ENCODE data around the gene FREM2. TPM values are rescaled to one million over a fixed set of nuclear protein-coding genes. Genes with fewer than 3 reads are reported as not detected.

The FREM2 gene
- total RNA-seq, 1 donor from 2014 or later, result 2.8 TPM

DNA sequence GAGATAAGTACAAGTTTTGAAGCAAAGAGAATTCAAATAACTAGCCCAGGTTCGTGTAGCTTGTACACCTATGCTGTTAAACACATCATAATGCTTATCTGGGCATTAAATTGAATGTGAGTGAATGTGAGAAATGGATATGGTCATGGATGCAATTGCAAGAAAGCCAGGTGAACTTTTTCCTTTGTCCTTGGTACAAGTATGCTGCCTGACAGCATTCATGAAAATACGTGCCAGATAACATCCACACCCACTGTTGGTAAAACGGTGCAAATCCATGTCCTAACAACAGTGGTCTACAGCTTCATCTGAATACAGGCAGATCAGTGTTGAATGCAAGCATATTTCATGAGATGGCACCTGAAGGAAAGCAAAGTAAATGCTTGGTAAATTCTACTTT is 181.5 kb downstream of the FREM2 start:
- Histone ChIP-seq H3K4me3 (ENCODE audit: insufficient read depth, low read depth, low read length) (no peak overlapping the region), H3K27ac (ENCODE audit: low read depth, low read length) (no peak overlapping the region), H3K36me3 (ENCODE audit: insufficient read depth, low read length) (no peaks in the 10 kb centered on the region), H4K20me1 (ENCODE audit: insufficient read depth, low read length) (no peaks in the 10 kb centered on the region), H3K4me2 (ENCODE audit: low read length) (no peak overlapping the region), H2AFZ (ENCODE audit: low read depth, low read length) (no peak overlapping the region), H3K27me3 (ENCODE audit: insufficient read depth, low read length) (no peaks in the 10 kb centered on the region), H3K79me2 (ENCODE audit: insufficient read depth, low read length) (no peaks in the 10 kb centered on the region), H3K9ac (ENCODE audit: low read length) (no peak overlapping the region), H3K9me3 (ENCODE audit: insufficient read depth, low read depth, low read length) (no peaks in the 10 kb centered on the region), H3K4me1 (ENCODE audit: insufficient read depth, low read length) (no peaks in the 10 kb centered on the region)
- Mint-ChIP-seq H3K27ac (ENCODE audit: unreplicated experiment) (no peak overlapping the region), H3K36me3 (ENCODE audit: low read depth, unreplicated experiment) (no peaks in the 10 kb centered on the region), H3K27me3 (ENCODE audit: low read depth, unreplicated experiment) (no peaks in the 10 kb centered on the region), H3K4me1 (ENCODE audit: low read depth, unreplicated experiment) (no peaks in the 10 kb centered on the region), H3K9me3 (ENCODE audit: unreplicated experiment) (no peaks in the 10 kb centered on the region), H3K4me3 (ENCODE audit: unreplicated experiment) (no peak overlapping the region)
- no peak for FAIRE-seq
- TF ChIP-seq EZH2 (IDR thresholded peaks at IDR 0.05; ENCODE audit: insufficient read depth, low read length), result no peak
- TF ChIP-seq, protein P1, sequence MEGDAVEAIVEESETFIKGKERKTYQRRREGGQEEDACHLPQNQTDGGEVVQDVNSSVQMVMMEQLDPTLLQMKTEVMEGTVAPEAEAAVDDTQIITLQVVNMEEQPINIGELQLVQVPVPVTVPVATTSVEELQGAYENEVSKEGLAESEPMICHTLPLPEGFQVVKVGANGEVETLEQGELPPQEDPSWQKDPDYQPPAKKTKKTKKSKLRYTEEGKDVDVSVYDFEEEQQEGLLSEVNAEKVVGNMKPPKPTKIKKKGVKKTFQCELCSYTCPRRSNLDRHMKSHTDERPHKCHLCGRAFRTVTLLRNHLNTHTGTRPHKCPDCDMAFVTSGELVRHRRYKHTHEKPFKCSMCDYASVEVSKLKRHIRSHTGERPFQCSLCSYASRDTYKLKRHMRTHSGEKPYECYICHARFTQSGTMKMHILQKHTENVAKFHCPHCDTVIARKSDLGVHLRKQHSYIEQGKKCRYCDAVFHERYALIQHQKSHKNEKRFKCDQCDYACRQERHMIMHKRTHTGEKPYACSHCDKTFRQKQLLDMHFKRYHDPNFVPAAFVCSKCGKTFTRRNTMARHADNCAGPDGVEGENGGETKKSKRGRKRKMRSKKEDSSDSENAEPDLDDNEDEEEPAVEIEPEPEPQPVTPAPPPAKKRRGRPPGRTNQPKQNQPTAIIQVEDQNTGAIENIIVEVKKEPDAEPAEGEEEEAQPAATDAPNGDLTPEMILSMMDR (IDR thresholded peaks at IDR 0.05; ENCODE audit: insufficient read depth, low read depth, low read length), result no peak
- DNase-seq (ENCODE audit: low read depth), result no peak

DNA sequence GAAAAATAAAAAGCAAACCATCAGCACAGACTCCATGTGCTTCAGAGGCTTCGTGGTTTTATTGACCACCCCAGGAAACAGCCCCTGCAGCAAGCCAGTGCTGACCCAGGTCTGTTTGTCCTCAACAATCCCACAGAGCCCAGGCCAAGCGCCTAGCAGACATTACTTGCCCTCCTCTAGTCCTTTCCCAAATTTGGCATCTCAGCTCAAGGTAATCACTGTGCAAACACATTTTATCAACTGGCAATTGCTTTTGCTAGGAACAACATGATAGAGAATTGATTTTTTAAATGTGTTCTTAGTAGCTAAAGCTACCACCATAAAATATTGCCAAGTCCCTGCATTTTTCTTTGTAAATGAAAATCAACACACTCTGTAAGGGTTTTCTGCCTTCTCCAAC is 182.0 kb downstream of the FREM2 start:
- Mint-ChIP-seq H3K27ac (ENCODE audit: unreplicated experiment) (no peak overlapping the region), H3K4me1 (ENCODE audit: low read depth, unreplicated experiment) (no peaks in the 10 kb centered on the region), H3K4me3 (ENCODE audit: unreplicated experiment) (no peak overlapping the region), H3K36me3 (ENCODE audit: low read depth, unreplicated experiment) (no peaks in the 10 kb centered on the region), H3K27me3 (ENCODE audit: low read depth, unreplicated experiment) (no peaks in the 10 kb centered on the region), H3K9me3 (ENCODE audit: unreplicated experiment) (no peaks in the 10 kb centered on the region)
- no peaks in the 10 kb centered on the region for H3K27me3 ChIP-seq (ENCODE audit: insufficient read depth, low read length)
- no peak for FAIRE-seq
- no peaks in the 10 kb centered on the region for H3K79me2 ChIP-seq (ENCODE audit: insufficient read depth, low read length)
- DNase-seq (ENCODE audit: low read depth), result no peak
- H2AFZ ChIP-seq (ENCODE audit: low read depth, low read length), result no peak overlapping the region
- H3K9ac ChIP-seq (ENCODE audit: low read length), result no peak overlapping the region
- H3K9me3 ChIP-seq (ENCODE audit: insufficient read depth, low read depth, low read length), result no peaks in the 10 kb centered on the region
- no peak for TF ChIP-seq EZH2 (IDR thresholded peaks at IDR 0.05; ENCODE audit: insufficient read depth, low read length)
- TF ChIP-seq, protein P1 (IDR thresholded peaks at IDR 0.05; ENCODE audit: insufficient read depth, low read depth, low read length), result no peak
- H3K36me3 ChIP-seq (ENCODE audit: insufficient read depth, low read length), result no peaks in the 10 kb centered on the region
- H4K20me1 ChIP-seq (ENCODE audit: insufficient read depth, low read length), result no peaks in the 10 kb centered on the region
- H3K4me1 ChIP-seq (ENCODE audit: insufficient read depth, low read length), result no peaks in the 10 kb centered on the region
- no peak overlapping the region for H3K27ac ChIP-seq (ENCODE audit: low read depth, low read length)
- no peak overlapping the region for H3K4me3 ChIP-seq (ENCODE audit: insufficient read depth, low read depth, low read length)
- no peak overlapping the region for H3K4me2 ChIP-seq (ENCODE audit: low read length)

DNA sequence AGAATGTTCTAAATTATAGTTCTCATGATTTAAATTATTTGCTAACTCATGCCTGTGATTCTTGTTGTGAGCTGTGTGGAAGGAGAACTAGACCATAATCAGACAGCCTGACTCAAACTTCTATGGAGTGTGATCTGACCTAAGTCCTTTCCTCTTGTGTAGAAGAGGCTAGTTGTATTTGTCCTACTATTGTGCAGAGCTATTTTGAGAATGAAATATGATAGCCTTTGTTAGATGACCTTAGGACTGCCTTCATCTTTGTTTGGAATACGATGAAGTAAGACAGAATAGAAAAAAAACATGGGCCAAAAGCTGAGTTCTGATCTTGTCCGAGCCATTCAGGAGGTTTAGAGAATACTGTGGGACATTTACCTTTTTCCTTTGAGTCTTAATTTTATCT is 184.4 kb downstream of the FREM2 start:
- Mint-ChIP-seq H3K27ac (ENCODE audit: unreplicated experiment) (no peak overlapping the region), H3K27me3 (ENCODE audit: low read depth, unreplicated experiment) (no peaks in the 10 kb centered on the region), H3K4me3 (ENCODE audit: unreplicated experiment) (no peak overlapping the region), H3K4me1 (ENCODE audit: low read depth, unreplicated experiment) (peaks cover 3% of the 10 kb centered on the region), H3K9me3 (ENCODE audit: unreplicated experiment) (no peaks in the 10 kb centered on the region), H3K36me3 (ENCODE audit: low read depth, unreplicated experiment) (no peaks in the 10 kb centered on the region)
- Histone ChIP-seq H3K27me3 (ENCODE audit: insufficient read depth, low read length) (no peaks in the 10 kb centered on the region), H2AFZ (ENCODE audit: low read depth, low read length) (no peak overlapping the region), H3K79me2 (ENCODE audit: insufficient read depth, low read length) (no peaks in the 10 kb centered on the region), H3K4me2 (ENCODE audit: low read length) (no peak overlapping the region), H3K36me3 (ENCODE audit: insufficient read depth, low read length) (no peaks in the 10 kb centered on the region), H3K9ac (ENCODE audit: low read length) (no peak overlapping the region), H3K4me1 (ENCODE audit: insufficient read depth, low read length) (no peaks in the 10 kb centered on the region), H4K20me1 (ENCODE audit: insufficient read depth, low read length) (no peaks in the 10 kb centered on the region), H3K27ac (ENCODE audit: low read depth, low read length) (no peak overlapping the region), H3K9me3 (ENCODE audit: insufficient read depth, low read depth, low read length) (no peaks in the 10 kb centered on the region), H3K4me3 (ENCODE audit: insufficient read depth, low read depth, low read length) (no peak overlapping the region)
- DNase-seq (ENCODE audit: low read depth) (no peak), FAIRE-seq (no peak)
- TF ChIP-seq, protein P1 (IDR thresholded peaks at IDR 0.05; ENCODE audit: insufficient read depth, low read depth, low read length), result no peak
- no peak for TF ChIP-seq EZH2 (IDR thresholded peaks at IDR 0.05; ENCODE audit: insufficient read depth, low read length)

Measured in astrocyte (in vitro differentiated cells and primary cell).